Measurements from ENCODE around the gene DCBLD1.

DCBLD1 gene

DNA sequence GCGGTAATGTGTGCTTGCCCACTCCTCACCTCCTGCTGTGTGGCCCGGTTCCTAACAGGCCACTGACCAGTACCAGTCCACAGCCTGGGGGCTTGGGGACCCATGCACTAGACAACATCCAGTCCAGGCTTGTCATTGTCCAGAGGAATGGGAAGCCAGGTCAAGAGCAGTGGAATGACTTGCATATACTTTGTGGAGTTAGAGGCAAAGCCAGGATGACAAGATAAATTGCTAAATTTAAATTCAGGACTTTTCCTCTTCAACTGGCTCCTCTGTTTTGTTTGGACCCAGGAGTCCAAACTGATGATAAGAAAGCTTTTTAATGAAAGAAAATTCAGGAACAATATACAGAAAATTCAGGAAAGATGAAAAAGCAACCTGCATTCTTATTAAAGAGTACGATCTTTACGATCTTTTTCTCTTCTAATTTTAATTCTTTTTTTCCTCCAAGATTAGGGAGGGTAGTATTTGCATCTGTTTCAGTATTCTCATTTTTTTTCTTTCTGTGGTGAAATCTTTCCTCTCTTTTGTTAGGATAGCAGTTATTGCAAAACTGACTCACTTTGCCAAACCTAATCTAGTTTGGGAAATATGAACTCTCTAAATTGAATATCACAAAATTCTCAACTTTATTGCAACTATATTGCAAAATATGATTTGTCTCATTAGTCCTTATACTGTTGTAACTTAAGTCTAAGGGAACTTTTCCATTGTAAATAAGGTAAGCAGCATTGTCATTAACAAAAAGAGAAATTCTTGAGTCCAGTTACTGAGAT lies 48.2 kb downstream of the DCBLD1 start:
- no peak for DNase-seq (ENCODE audit: low read depth, low spot score)

DNA sequence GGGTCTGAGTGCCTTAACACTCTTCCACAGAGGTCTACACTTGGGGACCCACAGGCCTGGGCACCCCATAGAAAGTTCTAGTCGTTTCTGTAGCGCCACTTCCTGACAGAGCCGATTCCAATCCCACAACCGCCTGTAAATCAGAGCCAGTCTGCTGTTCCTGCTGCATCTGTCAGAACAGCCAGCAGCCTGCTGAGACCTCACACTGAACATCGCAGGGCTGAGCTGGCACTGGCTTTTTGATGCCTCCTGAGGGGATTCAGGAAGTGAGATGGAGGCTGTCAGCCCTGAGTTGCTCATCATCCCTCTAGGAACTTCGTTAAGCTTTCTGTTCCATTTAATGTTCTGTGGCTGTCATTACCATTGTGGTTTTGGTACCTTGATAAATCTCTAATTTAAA lies 48.9 kb downstream of the DCBLD1 start:
- DNase-seq (ENCODE audit: low read depth, low spot score) = no peak

DNA sequence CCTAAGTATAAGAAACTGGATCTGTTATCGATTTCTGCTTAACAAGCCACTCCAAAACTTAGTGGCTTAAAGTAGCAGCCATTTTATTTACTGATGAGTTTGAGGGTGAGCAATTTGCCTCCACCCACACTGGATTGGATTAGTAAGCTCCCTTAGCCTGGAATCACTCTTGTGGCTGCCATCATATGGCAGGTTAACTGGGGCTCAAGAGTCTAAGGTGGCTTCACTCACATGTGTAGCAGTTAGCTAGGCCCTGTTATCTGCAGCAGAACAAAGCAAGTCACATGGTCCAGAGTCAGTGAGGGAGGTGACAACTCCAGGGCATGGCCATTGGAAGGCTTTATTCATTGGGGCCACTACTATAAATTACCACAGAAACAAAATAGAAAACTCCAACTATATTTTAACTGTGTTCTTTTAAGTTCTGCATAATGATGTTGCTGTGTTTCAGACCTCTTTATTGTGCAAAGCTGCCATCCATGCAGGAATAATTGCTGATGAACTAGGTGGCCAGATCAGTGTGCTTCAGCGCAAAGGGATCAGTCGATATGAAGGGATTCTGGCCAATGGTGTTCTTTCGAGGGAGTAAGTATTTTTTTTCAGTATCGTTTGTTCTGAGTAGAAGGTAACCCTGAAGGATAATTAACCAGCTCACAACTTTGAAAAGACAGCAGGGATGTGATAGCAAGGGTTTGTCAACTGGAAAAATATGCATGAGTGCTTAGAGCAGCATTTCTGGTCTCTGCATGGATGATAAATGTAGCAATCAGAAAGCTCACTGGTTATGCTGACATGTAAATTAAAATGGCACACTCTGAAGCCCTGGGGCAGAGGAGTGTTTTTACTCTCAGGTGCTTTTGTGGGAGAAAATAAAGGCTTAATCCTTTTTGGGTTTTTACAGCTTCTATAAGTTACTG lies 49.6 kb downstream of the DCBLD1 start:
- no peak for DNase-seq (ENCODE audit: low read depth, low spot score)

DNA sequence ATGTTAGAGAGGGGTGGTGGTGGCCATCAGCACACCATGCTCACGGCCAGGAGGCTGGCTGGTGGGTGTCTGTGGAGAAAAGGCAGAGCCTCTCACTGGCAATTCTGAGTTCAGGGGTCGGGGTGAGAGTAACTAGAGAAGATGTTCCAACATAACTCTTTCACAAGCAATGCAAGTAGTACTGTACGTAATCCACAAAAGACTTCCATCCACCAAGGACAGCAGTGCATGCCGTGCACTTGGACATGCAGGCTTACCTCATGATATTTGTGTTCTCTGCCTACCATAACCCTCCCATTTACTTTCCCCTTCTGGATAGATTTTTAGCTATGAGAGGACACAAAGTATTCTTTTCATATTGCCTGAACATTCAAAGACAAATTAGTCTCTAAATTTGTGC lies 51.3 kb downstream of the DCBLD1 start:
- DNase-seq (ENCODE audit: low read depth, low spot score) = no peak

DNA sequence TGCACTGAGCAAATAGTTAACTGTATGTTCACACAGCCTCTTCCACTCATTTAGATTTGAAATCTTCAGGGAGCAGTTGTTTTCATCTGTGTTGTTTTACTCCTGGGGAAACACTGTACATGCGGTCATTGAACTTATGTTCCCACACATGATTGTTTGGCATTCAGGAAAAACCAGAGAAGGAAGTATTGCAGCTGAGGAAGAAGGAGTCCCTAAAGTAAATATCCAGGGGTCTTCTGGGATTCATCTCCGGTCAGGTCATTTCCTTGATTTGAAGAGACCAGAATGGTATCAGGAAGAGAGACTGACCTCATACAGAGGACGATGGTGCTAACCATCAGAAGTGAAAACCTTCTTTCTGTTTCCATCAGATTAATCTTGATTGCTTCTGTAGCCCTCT lies 52.5 kb downstream of the DCBLD1 start:
- DNase-seq (ENCODE audit: low read depth, low spot score) = no peak

DNA sequence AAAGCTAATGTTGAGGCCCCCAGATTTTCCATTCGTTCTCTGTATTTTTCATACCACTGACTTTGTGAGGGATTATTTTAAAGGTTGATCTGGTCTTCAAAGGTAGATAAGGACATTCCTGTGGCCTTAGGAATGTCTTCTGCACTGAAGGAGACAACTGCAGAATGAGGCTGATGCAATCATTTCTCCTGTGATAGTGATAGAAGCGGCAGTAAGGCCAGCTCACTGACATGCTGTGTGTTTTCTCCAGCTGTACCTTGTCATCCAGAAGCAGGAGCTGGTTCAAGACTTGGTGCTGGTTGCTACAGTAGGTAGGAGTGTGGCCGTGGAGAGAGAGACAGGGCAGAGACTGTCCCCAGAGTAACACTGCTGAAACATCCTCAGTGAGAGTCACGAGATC lies 53.8 kb downstream of the DCBLD1 start:
- no peak for DNase-seq (ENCODE audit: low read depth, low spot score)

DNA sequence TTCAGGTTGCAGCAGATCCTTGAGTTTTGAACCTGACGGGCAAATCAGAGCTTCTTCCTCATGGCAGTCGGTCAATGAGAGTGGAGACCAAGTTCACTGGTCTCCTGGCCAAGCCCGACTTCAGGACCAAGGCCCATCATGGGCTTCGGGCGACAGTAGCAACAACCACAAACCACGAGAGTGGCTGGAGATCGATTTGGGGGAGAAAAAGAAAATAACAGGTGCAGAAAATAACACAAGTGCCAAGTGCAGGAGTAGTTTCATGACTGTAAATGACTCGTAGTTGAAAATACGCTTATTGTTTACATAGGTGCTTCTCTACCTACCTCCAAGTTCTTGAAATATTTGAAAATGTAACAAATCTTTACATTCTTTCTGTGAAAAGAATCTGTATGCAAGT lies 56.1 kb downstream of the DCBLD1 start:
- no peak for DNase-seq (ENCODE audit: low read depth, low spot score)

DNA sequence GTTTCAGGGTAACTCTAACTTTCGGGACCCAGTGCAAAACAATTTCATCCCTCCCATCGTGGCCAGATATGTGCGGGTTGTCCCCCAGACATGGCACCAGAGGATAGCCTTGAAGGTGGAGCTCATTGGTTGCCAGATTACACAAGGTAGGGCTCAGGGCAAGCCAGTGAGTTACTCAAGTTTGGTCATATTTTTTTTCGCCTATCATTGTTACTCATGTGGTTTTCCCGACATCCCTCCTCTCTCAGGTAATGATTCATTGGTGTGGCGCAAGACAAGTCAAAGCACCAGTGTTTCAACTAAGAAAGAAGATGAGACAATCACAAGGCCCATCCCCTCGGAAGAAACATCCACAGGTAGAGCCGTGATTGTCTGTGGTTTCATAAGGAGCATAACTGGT lies 58.2 kb downstream of the DCBLD1 start:
- no peak for DNase-seq (ENCODE audit: low read depth, low spot score)

DNA sequence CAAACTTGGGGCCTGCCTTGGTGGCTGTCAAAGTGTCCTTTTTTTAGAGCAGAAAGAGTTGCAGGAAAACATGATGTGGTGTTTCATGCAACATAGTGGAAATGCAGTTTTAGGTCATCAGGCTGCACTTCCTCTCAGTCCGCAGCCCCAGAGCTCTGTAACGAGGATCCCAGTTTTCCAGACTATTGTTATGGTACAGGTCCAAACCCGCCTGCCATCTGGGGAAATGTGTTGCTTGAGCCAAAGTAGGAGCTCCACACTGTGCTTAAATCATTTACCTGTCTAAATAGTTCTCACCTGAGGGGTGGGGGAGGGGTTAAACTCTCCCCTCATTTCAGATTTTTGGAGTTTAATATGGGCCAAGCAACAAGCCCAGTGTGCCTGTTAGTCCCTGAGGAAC lies 60.0 kb downstream of the DCBLD1 start:
- DNase-seq (ENCODE audit: low read depth, low spot score) = no peak

DNA sequence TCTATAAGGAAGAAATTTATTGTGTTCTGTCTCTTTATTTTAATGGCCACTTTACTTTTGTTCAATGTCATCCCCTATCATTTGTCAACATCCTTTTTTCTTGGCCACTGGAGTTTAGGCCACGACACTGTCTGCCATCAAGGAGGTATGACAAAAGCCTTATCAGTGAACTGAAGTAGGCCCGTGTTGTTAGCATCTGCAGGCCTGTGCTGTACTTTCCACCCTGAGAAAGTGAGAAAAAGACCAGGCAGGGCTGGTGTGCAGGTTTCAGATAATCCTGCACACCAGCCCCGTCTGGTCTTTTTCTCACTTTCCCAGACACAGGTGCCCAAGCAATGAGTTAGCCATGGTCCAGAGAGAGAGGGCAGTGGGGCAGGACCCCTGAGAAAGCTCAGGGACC lies 62.2 kb downstream of the DCBLD1 start:
- DNase-seq (ENCODE audit: low read depth, low spot score) = no peak

DNA sequence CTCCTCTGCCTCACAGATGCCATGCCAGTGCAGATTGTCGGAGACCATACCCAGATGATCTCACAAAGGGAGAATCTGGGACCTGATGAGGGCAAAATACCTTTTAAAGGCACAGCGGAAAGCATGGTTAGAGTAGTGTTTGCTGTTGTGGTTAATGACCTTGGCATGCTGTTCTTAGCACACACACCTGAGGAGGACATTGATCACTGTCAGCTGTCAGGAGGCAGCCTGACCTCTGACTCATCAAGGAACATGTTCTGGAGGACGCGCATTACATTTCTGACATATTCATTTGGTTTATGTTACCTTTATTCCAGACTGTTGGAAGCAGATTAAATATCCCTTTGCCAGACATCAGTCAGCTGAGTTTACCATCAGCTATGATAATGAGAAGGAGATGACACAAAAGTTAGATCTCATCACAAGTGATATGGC lies 62.7 kb downstream of the DCBLD1 start:
- DNase-seq (ENCODE audit: low read depth, low spot score) = no peak

DNA sequence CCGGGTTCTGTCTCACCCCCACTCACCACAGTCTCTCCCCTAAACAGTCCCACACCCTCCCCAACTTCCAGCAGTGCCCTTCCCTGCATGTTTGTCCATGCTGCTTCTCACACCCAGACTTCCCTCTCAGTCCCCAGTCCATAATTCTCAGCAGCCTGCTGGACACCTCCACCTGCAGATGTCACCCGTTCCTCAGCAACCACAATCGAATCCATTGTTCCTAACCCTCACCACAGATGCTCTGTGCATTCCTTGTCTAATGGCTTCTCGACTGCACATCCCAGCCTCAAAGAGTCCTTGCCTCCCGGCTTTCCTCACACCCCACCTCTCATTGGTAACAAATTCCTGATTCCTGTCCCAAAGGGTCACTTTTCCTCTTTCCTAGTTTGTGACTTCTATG lies 64.2 kb downstream of the DCBLD1 start:
- no peak for DNase-seq (ENCODE audit: low read depth, low spot score)

DNA sequence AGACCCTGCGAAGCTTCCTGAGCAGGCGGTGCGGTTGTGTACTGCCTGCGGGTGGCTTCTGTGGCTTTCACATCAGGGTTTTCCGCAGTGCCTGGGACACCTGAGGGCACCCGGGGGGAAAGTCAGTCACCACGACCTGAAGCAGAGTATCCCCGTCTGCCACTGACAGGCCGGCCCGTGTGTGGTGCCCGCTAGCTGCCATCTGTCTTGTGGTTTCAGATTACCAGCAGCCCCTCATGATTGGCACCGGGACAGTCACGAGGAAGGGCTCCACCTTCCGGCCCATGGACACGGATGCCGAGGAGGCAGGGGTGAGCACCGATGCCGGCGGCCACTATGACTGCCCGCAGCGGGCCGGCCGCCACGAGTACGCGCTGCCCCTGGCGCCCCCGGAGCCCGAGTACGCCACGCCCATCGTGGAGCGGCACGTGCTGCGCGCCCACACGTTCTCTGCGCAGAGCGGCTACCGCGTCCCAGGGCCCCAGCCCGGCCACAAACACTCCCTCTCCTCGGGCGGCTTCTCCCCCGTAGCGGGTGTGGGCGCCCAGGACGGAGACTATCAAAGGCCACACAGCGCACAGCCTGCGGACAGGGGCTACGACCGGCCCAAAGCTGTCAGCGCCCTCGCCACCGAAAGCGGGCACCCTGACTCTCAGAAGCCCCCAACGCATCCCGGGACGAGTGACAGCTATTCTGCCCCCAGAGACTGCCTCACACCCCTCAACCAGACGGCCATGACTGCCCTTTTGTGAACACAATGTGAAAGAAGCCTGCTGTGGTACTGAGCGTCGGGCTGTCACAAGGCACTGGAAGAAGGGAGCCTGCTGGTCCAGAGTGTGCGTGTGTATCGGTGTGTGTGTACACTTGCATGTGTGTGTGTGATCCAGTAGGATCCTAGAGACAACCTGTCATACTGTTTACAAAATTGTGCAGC lies 65.5 kb downstream of the DCBLD1 start:
- no peak for DNase-seq (ENCODE audit: low read depth, low spot score)

DNA sequence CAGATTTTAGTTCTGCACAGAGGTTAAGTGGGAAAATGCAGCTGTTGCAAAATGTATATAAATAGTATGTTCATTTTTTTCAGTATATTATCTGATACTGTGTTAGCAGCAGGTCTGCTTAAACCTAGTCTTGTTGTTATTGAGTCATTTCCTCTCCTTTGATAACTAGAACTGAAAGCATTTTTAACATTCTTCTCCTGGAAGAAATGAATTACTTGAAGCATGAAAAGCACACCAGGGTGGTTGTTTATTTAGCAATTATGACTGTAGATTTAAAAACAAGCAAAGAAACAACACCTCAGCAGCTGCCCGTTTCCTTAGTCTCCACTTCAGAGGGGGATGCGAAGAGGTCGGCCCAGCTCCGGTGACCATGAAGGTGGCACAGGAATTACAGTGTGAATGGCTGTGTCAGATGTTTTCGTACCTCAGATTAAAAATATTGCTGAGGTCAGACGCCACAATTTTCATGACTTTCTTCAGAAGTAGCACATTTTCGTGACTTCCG lies 66.4 kb downstream of the DCBLD1 start:
- DNase-seq (ENCODE audit: low read depth, low spot score) = no peak

DNA sequence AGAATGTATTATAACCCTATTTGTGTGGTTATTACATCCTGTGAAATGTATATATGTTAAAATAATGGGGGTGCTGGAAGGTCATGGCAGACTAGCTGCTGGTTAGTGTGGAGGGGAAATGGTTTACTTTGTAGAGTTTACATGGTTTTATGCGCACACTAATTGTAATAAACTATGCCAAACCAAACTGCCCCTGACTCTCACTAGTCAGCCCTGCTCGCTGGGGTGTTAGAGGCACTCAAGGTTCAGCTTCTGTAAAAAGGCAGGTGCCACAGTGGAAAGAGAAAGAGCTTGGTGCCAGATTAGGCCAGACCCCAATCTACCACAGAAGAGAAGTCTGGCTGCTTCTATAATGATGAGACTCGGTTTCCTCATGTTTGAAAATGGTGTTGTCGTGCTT lies 67.1 kb downstream of the DCBLD1 start:
- DNase-seq (ENCODE audit: low read depth, low spot score) = no peak

DNA sequence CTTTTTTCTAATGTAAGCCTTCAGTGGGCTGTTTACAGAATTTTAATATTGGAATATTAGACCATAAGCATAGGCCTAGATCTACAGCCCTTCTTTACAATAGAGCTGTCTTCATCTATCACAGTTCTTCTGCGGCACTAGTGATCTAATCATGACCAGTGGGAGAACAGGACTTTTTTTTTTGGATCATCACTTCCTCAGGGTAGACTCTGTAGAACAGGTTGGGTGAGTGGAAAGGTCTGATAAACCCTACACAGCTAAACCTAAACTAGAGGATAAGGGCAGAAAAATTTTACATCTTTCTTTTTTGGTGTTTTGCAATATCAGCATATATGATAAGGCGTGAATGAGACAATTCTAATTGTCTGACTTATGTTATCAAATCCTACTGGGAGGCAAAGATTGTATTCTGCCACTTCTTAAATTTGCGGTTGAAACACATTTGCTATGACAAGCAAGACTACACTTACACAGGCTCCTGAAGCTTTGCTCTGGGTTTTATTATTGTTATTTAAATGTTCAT lies 67.7 kb downstream of the DCBLD1 start:
- no peak for DNase-seq (ENCODE audit: low read depth, low spot score)

DNA sequence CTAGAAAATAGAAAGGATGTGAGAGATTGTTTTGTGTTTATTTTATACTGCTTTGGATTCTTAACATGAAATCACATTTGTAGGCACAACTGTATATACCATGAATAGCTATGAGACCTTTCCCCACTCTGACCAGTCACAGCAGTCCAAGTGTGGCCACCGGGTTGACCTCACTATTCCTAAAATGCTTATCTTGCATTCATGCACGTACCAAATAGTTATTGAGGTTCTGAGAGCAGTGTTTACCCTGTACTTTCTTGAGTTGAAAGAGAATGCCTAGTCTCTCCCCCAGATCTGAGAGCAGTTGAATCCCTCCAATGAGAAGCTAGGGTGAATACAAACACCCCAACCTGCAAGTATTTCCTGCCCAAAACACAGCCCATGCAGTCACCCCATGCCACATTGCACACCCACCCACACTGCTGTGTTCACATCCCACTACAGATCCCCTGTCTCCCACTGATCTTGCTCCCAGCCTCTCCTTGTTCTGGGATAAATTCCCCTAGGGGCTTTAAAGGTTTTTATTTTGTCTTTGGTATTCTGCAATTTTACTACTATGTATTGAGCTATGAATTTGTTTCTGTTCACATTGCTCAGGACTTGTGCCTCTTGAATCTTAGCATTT lies 68.3 kb downstream of the DCBLD1 start:
- DNase-seq (ENCODE audit: low read depth, low spot score) = no peak

DNA sequence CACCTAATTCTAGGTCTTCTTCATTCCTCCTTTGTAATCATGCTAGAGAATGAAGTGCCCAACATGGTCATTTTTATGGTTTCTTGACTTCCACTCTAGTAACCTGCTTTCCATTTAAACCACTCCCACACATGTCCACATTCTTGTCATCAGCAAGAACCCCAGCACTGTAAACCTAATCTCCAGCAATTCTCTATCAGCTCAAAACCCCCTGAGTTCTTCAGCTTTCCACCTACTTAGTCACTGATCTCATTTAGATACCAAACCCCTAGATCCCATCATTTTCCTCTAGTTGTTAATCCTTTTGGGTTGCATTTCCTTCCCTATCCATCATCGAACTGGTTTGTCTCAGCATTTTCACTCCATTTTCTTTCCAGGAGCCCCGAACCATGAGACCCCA lies 70.1 kb downstream of the DCBLD1 start:
- DNase-seq (ENCODE audit: low read depth, low spot score) = no peak

DNA sequence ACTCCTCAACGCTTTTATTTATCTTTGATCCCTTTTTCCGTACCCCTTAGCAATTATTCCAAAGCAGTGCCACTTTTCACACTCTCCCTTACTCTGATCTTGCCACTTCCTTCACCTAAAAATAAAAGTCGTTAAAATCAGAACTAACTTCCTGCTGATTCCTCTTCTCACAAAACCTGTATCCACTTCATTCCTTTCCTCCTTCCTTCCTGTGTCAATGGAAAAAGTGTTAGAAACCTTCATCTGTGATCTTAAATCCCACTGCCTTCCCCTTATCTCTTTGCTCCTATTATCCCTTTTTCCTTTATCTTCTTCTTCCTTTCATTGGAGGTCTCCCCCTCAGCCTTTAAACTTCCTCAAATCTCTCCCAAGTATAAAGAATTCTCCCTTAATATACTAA lies 70.7 kb downstream of the DCBLD1 start:
- DNase-seq (ENCODE audit: low read depth, low spot score) = no peak

DNA sequence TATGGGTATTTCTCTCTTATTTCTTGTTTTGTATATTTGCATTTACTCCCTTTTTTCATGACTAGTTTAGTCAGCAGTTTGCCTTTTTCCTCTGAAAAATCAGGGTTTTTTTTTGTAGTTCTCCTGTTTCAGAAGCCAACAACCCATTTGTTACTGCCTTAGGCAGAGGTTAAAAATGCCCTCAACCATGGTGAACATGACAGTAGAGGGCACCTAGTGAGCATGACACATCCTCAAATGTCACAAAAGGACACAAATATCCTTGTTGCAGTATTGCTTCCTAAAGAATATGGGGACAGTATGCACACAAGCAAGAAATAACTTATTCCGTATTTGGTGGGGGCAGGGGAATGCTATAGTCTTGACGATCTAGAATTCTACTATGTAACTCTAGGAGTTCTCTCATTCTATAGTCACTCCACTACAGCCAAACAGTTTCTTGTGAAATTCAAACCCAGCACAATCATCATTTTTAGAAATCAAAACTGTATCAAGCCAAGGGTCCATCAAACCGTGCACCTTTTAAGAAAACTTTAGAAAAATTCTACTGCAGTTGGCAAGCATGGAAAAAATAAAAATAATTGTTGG lies 72.9 kb downstream of the DCBLD1 start:
- no peak for DNase-seq (ENCODE audit: low read depth, low spot score)

Measured in smooth muscle cell of the brain vasculature (primary cell).